ENCODE data around the gene KIF26B.

- TF ChIP-seq, protein P1, sequence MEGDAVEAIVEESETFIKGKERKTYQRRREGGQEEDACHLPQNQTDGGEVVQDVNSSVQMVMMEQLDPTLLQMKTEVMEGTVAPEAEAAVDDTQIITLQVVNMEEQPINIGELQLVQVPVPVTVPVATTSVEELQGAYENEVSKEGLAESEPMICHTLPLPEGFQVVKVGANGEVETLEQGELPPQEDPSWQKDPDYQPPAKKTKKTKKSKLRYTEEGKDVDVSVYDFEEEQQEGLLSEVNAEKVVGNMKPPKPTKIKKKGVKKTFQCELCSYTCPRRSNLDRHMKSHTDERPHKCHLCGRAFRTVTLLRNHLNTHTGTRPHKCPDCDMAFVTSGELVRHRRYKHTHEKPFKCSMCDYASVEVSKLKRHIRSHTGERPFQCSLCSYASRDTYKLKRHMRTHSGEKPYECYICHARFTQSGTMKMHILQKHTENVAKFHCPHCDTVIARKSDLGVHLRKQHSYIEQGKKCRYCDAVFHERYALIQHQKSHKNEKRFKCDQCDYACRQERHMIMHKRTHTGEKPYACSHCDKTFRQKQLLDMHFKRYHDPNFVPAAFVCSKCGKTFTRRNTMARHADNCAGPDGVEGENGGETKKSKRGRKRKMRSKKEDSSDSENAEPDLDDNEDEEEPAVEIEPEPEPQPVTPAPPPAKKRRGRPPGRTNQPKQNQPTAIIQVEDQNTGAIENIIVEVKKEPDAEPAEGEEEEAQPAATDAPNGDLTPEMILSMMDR (IDR thresholded peaks at IDR 0.05), result no peak
- TF ChIP-seq POLR2A (IDR thresholded peaks at IDR 0.05), result no peak
Observed at GRCh38 chr1:245205864-245206263, 51.1 kb downstream of the KIF26B start.

All from body of pancreas (tissue), 4 donors.